Measurements from ENCODE around the gene CDK5R2. TPM values are rescaled to one million over a fixed set of nuclear protein-coding genes. Genes with fewer than 3 reads are reported as not detected.

Gene CDK5R2
- total RNA-seq, 1 donor from 2014 or later = 5.1 TPM

DNA sequence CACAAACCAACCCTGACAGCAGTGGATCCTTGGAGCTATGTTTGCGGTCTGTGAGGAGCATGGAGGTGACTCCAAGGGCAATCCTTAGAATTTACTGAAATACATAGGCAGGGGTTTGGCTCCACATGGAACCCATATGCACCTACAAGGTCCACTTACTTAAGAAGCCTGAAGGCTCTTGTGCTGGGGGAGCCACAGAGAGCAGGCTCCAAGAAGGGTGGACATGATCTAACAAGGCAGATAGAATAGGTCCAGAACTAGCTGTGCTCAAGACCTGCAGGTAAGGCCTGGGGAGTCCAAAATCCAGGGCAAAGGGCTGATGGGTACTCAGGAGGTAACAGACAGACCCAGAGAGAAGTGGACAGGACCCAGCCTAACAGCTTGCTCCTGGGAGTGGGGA lies 1.2 kb upstream of the CDK5R2 start:
- peaks cover 76% of the 10 kb centered on the region for H3K27me3 Mint-ChIP-seq
- no peaks in the 10 kb centered on the region for H3K36me3 Mint-ChIP-seq (ENCODE audit: insufficient read depth)
- DNase-seq (ENCODE audit: low spot score, unreplicated experiment) = no peak
- no peaks in the 10 kb centered on the region for H3K9me3 Mint-ChIP-seq (ENCODE audit: low read depth)
- H3K4me1 Mint-ChIP-seq (ENCODE audit: low read depth) = peaks cover 9% of the 10 kb centered on the region
- no peak overlapping the region for H3K27ac Mint-ChIP-seq
- TF ChIP-seq CTCF (IDR thresholded peaks at IDR 0.05; ENCODE audit: unreplicated experiment) = no peak
- peak overlapping the region; percentile 33 for H3K4me3 Mint-ChIP-seq (ENCODE audit: low read depth)

DNA sequence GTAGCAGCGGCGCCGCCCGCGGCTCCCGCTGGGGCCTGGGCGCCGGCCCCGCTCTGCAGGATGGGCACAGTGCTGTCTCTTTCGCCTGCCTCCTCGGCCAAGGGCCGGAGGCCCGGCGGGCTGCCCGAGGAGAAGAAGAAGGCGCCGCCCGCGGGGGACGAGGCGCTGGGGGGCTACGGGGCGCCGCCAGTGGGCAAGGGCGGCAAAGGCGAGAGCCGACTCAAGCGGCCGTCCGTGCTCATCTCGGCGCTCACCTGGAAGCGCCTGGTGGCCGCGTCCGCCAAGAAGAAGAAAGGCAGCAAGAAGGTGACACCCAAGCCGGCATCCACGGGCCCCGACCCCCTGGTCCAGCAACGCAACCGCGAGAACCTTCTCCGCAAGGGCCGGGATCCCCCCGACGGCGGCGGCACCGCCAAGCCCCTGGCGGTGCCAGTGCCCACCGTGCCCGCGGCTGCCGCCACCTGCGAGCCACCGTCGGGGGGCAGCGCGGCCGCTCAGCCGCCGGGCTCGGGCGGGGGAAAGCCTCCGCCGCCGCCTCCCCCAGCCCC lies 369 bp downstream of the CDK5R2 start:
- Mint-ChIP-seq H3K27ac (no peak overlapping the region), H3K27me3 (peaks cover 73% of the 10 kb centered on the region), H3K4me1 (ENCODE audit: low read depth) (peaks cover 20% of the 10 kb centered on the region), H3K9me3 (ENCODE audit: low read depth) (no peaks in the 10 kb centered on the region), H3K4me3 (ENCODE audit: low read depth) (no peak overlapping the region), H3K36me3 (ENCODE audit: insufficient read depth) (no peaks in the 10 kb centered on the region)
- no peak for DNase-seq (ENCODE audit: low spot score, unreplicated experiment)
- peak; percentile 3 for TF ChIP-seq CTCF (IDR thresholded peaks at IDR 0.05; ENCODE audit: unreplicated experiment)

DNA sequence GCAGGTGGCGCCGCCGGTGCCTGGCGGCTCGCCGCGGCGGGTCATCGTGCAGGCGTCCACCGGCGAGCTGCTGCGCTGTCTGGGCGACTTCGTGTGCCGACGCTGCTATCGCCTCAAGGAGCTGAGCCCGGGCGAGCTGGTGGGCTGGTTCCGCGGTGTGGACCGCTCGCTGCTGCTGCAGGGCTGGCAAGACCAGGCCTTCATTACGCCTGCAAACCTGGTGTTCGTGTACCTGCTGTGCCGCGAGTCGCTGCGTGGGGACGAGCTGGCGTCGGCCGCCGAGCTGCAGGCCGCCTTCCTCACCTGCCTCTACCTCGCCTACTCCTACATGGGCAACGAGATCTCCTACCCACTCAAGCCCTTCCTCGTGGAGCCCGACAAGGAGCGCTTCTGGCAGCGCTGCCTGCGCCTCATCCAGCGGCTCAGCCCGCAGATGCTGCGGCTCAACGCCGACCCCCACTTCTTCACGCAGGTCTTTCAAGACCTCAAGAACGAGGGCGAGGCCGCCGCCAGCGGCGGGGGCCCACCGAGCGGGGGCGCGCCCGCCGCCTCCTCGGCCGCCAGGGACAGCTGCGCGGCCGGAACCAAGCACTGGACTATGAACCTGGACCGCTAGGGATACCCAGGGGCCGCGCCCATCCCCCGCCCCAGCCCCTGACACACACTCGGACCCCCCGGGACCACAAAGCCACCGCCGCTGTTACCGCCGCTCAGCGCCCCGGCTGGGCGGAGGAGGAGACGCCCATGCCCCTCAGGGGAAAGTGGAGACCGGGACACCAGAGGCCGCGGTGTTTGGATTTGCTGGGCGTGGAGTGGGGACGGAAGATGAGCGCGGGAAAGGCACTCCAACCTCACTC lies 1.1 kb downstream of the CDK5R2 start:
- no peaks in the 10 kb centered on the region for H3K36me3 Mint-ChIP-seq (ENCODE audit: insufficient read depth)
- no peak for DNase-seq (ENCODE audit: low spot score, unreplicated experiment)
- peak overlapping the region; percentile 52 for H3K27ac Mint-ChIP-seq
- H3K27me3 Mint-ChIP-seq = peaks cover 66% of the 10 kb centered on the region
- peaks cover 20% of the 10 kb centered on the region for H3K4me1 Mint-ChIP-seq (ENCODE audit: low read depth)
- H3K9me3 Mint-ChIP-seq (ENCODE audit: low read depth) = no peaks in the 10 kb centered on the region
- no peak for TF ChIP-seq CTCF (IDR thresholded peaks at IDR 0.05; ENCODE audit: unreplicated experiment)
- peak overlapping the region; percentile 68 for H3K4me3 Mint-ChIP-seq (ENCODE audit: low read depth)

DNA sequence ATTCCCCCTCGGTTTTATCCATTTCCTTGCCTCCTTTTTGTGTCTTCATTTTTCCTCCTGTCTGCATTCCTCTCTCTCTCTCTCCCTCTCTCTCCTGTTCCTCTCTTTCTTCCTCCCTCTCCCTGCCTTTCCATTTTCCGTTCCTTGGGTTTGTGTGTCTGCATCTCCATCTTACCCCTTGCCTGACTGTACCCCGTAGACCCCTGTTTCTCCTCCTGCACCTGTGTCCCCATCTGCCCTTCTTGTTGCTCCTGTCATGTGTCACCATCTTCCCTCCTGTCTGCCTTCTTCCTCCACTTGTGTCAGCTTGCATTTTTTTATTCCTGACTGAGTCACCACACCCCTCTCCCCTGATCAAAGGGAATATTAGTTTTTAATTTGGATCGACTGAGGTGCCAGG lies 1.8 kb downstream of the CDK5R2 start:
- H3K36me3 Mint-ChIP-seq (ENCODE audit: insufficient read depth) = no peaks in the 10 kb centered on the region
- H3K4me3 Mint-ChIP-seq (ENCODE audit: low read depth) = peak overlapping the region; percentile 68
- H3K27ac Mint-ChIP-seq = no peak overlapping the region
- H3K4me1 Mint-ChIP-seq (ENCODE audit: low read depth) = peaks cover 20% of the 10 kb centered on the region
- H3K9me3 Mint-ChIP-seq (ENCODE audit: low read depth) = no peaks in the 10 kb centered on the region
- H3K27me3 Mint-ChIP-seq = peaks cover 61% of the 10 kb centered on the region
- no peak for DNase-seq (ENCODE audit: low spot score, unreplicated experiment)
- no peak for TF ChIP-seq CTCF (IDR thresholded peaks at IDR 0.05; ENCODE audit: unreplicated experiment)

GRCh38 chr2:218961651-218962570 lies 2.4 kb downstream of the CDK5R2 start:
- H3K9me3 Mint-ChIP-seq (ENCODE audit: low read depth) = no peaks in the 10 kb centered on the region
- no peak for TF ChIP-seq CTCF (IDR thresholded peaks at IDR 0.05; ENCODE audit: unreplicated experiment)
- no peak overlapping the region for H3K27ac Mint-ChIP-seq
- peaks cover 20% of the 10 kb centered on the region for H3K4me1 Mint-ChIP-seq (ENCODE audit: low read depth)
- peaks cover 59% of the 10 kb centered on the region for H3K27me3 Mint-ChIP-seq
- no peaks in the 10 kb centered on the region for H3K36me3 Mint-ChIP-seq (ENCODE audit: insufficient read depth)
- DNase-seq (ENCODE audit: low spot score, unreplicated experiment) = no peak
- H3K4me3 Mint-ChIP-seq (ENCODE audit: low read depth) = peak overlapping the region; percentile 78
